Neural cell (in vitro differentiated cells): ENCODE results near the gene KIF19. TPM values are rescaled to one million over a fixed set of nuclear protein-coding genes. Genes with fewer than 3 reads are reported as not detected.

ENCODE experiments used
- H2AFZ ChIP-seq: fragments of 200-600, 300-800 bp; sonication (generic), shearing (Covaris generic); 2 replicates; pipeline ENCODE4 v1.6.0; 2014; ENCODE audit warnings: low read depth, mild to moderate bottlenecking, antibody characterized with exemption, low read length, moderate library complexity
- H3F3A ChIP-seq: fragments of 200-600 bp; shearing (Covaris generic); 2 replicates; pipeline ENCODE4 v1.6.1; 2016; ENCODE audit warnings: mild to moderate bottlenecking, moderate library complexity, mixed read lengths, antibody characterized with exemption, low read length; ENCODE audit not compliant: insufficient read depth, poor library complexity, severe bottlenecking
- H3K27ac ChIP-seq: fragments of 200-600, 300-800 bp; sonication (generic), shearing (Covaris generic); 2 replicates; pipeline ENCODE4 v1.5.1; 2014; ENCODE audit warnings: mild to moderate bottlenecking, low read length, moderate library complexity
- H3K27me3 ChIP-seq: fragments of 300-800, 200-600 bp; sonication (generic), shearing (Covaris generic); 2 replicates; pipeline ENCODE4 v1.6.0; 2014; ENCODE audit warnings: mild to moderate bottlenecking, low read depth, low read length, moderate library complexity; ENCODE audit not compliant: insufficient read depth
- H3K36me3 ChIP-seq: fragments of 300-800, 200-600 bp; sonication (generic), shearing (Covaris generic); 2 replicates; pipeline ENCODE4 v1.5.1; 2014; ENCODE audit warnings: mild to moderate bottlenecking, antibody characterized with exemption, low read length, moderate library complexity; ENCODE audit not compliant: insufficient read depth
- H3K4me2 ChIP-seq: fragments of 300-800, 200-600 bp; sonication (generic), shearing (Covaris generic); 2 replicates; pipeline ENCODE4 v1.6.0; 2014; ENCODE audit warnings: mild to moderate bottlenecking, low read length
- H3K4me3 ChIP-seq: fragments of 300-800, 200-600 bp; sonication (generic), shearing (Covaris generic); 2 replicates; pipeline ENCODE4 v1.5.1; 2014; ENCODE audit warnings: mild to moderate bottlenecking, low read length, moderate library complexity
- H3K79me2 ChIP-seq: fragments of 200-600 bp; shearing (Covaris generic); replicated peaks from 2 replicates; pipeline ENCODE4 v1.6.0; 2014; ENCODE audit warnings: mild to moderate bottlenecking, low read length, moderate library complexity; ENCODE audit not compliant: insufficient read depth
- H3K9ac ChIP-seq: fragments of 300-800, 200-600 bp; sonication (generic), shearing (Covaris generic); 2 replicates; pipeline ENCODE4 v1.6.1; 2016; ENCODE audit warnings: mild to moderate bottlenecking, low read length, mixed read lengths
- H3K9me2 ChIP-seq: fragments of 200-600 bp; shearing (Covaris generic); 2 replicates; pipeline ENCODE4 v1.6.1; 2016; ENCODE audit warnings: mild to moderate bottlenecking, low read length, mixed read lengths; ENCODE audit not compliant: insufficient read depth
- H3K9me3 ChIP-seq: fragments of 200-600, 300-800 bp; sonication (generic), shearing (Covaris generic); 2 replicates; pipeline ENCODE4 v1.6.1; 2016; ENCODE audit warnings: mild to moderate bottlenecking, mixed run types, low read length, moderate library complexity, mixed read lengths
- H4K20me1 ChIP-seq: fragments of 200-600 bp; shearing (Covaris generic); 2 replicates; pipeline ENCODE4 v1.6.1; 2016; ENCODE audit warnings: mild to moderate bottlenecking, mixed run types; ENCODE audit not compliant: insufficient read depth
- CTCF ChIP-seq: fragments of 450-650 bp; IDR thresholded peaks from 2 replicates; pipeline ENCODE4 v1.5.1; 2014; ENCODE audit warnings: antibody characterized with exemption, mild to moderate bottlenecking, moderate library complexity; ENCODE audit not compliant: poor library complexity, severe bottlenecking
- EP300 ChIP-seq: fragments of 450-650 bp; conservative IDR thresholded peaks from 2 replicates; pipeline ENCODE4 v1.6.1; 2014; ENCODE audit warnings: antibody characterized with exemption, mild to moderate bottlenecking, moderate library complexity; ENCODE audit not compliant: poor library complexity, severe bottlenecking
- EZH2 ChIP-seq: fragments of 200-600, 300-800 bp; shearing (Covaris generic), sonication (generic); IDR thresholded peaks from 2 replicates; pipeline ENCODE4 v1.6.1; 2014; ENCODE audit warnings: antibody characterized with exemption, low read length, borderline replicate concordance, mild to moderate bottlenecking; ENCODE audit not compliant: insufficient read depth, poor library complexity, severe bottlenecking
- MXI1 ChIP-seq: fragments of 450-650 bp; conservative IDR thresholded peaks from 2 replicates; pipeline ENCODE4 v1.6.1; 2014; ENCODE audit warnings: antibody characterized with exemption, mild to moderate bottlenecking; ENCODE audit not compliant: poor library complexity, severe bottlenecking
- POLR2AphosphoS5 ChIP-seq: IDR thresholded peaks from 2 replicates; pipeline ENCODE4 v1.6.1; 2012
- RAD21 ChIP-seq: fragments of 450-650 bp; conservative IDR thresholded peaks from 2 replicates; pipeline ENCODE4 v1.6.1; 2014; ENCODE audit warnings: antibody characterized with exemption, mild to moderate bottlenecking, moderate library complexity
- SMC3 ChIP-seq: fragments of 450-650 bp; conservative IDR thresholded peaks from 2 replicates; pipeline ENCODE4 v1.6.1; 2014; ENCODE audit warnings: antibody characterized with exemption, mild to moderate bottlenecking, moderate library complexity; ENCODE audit not compliant: poor library complexity
- TAF1 ChIP-seq: IDR thresholded peaks from 2 replicates; pipeline ENCODE4 v1.6.1; 2012; ENCODE audit warnings: low read depth
- polyA plus RNA-seq: library from polyadenylated mRNA; depleted of rRNA; stranded (reverse); fragments of >200 nt; gene quantifications from 2 replicates; pipeline ENCODE4 v1.2.3, GENCODE V29; 2014
- TF ChIP-seq, protein P1 (sequence below): IDR thresholded peaks from 2 replicates; pipeline ENCODE4 v1.6.1; 2012; ENCODE audit warnings: borderline replicate concordance

KIF19 gene
- polyA plus RNA-seq, 1 donor from 2014 or later, result not detected

GRCh38 chr17:74334393-74335039 lies 8.5 kb downstream of the KIF19 start:
- TF ChIP-seq MXI1, result no peak
- no peak for TF ChIP-seq SMC3
- no peak for TF ChIP-seq EP300
- TF ChIP-seq, protein P1, sequence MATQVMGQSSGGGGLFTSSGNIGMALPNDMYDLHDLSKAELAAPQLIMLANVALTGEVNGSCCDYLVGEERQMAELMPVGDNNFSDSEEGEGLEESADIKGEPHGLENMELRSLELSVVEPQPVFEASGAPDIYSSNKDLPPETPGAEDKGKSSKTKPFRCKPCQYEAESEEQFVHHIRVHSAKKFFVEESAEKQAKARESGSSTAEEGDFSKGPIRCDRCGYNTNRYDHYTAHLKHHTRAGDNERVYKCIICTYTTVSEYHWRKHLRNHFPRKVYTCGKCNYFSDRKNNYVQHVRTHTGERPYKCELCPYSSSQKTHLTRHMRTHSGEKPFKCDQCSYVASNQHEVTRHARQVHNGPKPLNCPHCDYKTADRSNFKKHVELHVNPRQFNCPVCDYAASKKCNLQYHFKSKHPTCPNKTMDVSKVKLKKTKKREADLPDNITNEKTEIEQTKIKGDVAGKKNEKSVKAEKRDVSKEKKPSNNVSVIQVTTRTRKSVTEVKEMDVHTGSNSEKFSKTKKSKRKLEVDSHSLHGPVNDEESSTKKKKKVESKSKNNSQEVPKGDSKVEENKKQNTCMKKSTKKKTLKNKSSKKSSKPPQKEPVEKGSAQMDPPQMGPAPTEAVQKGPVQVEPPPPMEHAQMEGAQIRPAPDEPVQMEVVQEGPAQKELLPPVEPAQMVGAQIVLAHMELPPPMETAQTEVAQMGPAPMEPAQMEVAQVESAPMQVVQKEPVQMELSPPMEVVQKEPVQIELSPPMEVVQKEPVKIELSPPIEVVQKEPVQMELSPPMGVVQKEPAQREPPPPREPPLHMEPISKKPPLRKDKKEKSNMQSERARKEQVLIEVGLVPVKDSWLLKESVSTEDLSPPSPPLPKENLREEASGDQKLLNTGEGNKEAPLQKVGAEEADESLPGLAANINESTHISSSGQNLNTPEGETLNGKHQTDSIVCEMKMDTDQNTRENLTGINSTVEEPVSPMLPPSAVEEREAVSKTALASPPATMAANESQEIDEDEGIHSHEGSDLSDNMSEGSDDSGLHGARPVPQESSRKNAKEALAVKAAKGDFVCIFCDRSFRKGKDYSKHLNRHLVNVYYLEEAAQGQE, result no peak
- TF ChIP-seq POLR2AphosphoS5, result no peak
- no peak for TF ChIP-seq TAF1
- no peak for TF ChIP-seq RAD21
- no peak for TF ChIP-seq EZH2
- Histone ChIP-seq H3K36me3 (no peaks in the 10 kb centered on the region), H3K4me2 (no peak overlapping the region), H3K27me3 (no peaks in the 10 kb centered on the region), H3K4me3 (no peak overlapping the region), H3K79me2 (no peaks in the 10 kb centered on the region), H3K9ac (no peak overlapping the region), H3K9me3 (no peaks in the 10 kb centered on the region), H3F3A (no peaks in the 10 kb centered on the region), H2AFZ (no peak overlapping the region), H3K9me2 (no peaks in the 10 kb centered on the region), H3K27ac (no peak overlapping the region), H4K20me1 (no peaks in the 10 kb centered on the region)

DNA sequence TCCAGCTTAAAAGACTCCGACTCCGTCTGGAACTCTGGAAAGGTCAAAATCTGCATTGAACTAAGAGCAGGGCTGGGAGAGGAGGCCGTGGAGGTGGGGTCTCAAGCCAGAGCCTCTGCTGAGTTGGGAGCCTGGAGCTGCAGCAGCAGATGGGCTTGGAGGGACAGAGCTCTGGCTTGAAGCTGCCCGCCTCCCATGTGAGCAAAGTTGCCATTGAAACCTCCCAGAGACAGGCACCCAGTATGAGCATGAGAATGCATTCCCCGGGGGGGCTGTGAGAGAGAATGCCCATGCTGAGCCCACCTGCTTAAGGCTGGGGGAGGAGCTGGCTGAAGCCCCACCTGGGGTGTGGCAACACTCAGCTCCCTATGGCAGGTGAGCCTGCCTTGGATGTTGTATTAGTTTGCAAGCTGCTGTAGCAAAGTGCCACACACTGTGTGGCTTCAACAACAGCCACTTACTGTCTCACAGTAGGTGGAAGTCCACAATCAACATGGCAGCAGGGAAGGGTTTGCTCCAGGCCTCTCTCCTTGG lies 9.6 kb downstream of the KIF19 start:
- no peaks in the 10 kb centered on the region for H3K27me3 ChIP-seq
- no peaks in the 10 kb centered on the region for H3K9me3 ChIP-seq
- no peak for TF ChIP-seq EP300
- TF ChIP-seq TAF1, result no peak
- TF ChIP-seq POLR2AphosphoS5, result no peak
- TF ChIP-seq EZH2, result no peak
- TF ChIP-seq RAD21, result no peak
- no peak for TF ChIP-seq SMC3
- TF ChIP-seq, protein P1, result no peak
- no peak for TF ChIP-seq MXI1
- TF ChIP-seq CTCF, result no peak
- no peaks in the 10 kb centered on the region for H4K20me1 ChIP-seq
- no peaks in the 10 kb centered on the region for H3F3A ChIP-seq
- H2AFZ ChIP-seq, result no peak overlapping the region
- H3K79me2 ChIP-seq, result no peaks in the 10 kb centered on the region
- no peaks in the 10 kb centered on the region for H3K9me2 ChIP-seq
- no peaks in the 10 kb centered on the region for H3K36me3 ChIP-seq
- H3K4me2 ChIP-seq, result no peak overlapping the region
- H3K4me3 ChIP-seq, result no peak overlapping the region
- H3K27ac ChIP-seq, result no peak overlapping the region
- no peak overlapping the region for H3K9ac ChIP-seq
